Measurements from ENCODE around the gene ZSWIM7. TPM values are rescaled to one million over a fixed set of nuclear protein-coding genes. Genes with fewer than 3 reads are reported as not detected.

Gene ZSWIM7
- total RNA-seq, 1 experiment from 2014 or later, result 41.3 TPM

- Mint-ChIP-seq H3K27ac (no peak overlapping the region), H3K4me3 (no peak overlapping the region), H3K36me3 (peaks cover 72% of the 10 kb centered on the region), H3K27me3 (ENCODE audit: low read depth) (no peaks in the 10 kb centered on the region), H3K9me3 (peaks cover 4% of the 10 kb centered on the region; the same call in 1 of the 2 replicates), H3K4me1 (peaks cover 26% of the 10 kb centered on the region)
- no peak for ATAC-seq
- ChIA-PET POLR2A (no interaction called here), CTCF (no interaction called here)
- TF ChIP-seq ZNF121 (CRISPR knock-in tag; IDR thresholded peaks at IDR 0.05) (peak; percentile 66; the same call in 1 of the 2 replicates), GTF2I (CRISPR knock-in tag; conservative IDR thresholded peaks at IDR 0.05) (no peak)
- no peak for DNase-seq (ENCODE audit: low spot score)
Measured at GRCh38 chr17:16040710-16041251, 41.3 kb upstream of the ZSWIM7 start.

DNA sequence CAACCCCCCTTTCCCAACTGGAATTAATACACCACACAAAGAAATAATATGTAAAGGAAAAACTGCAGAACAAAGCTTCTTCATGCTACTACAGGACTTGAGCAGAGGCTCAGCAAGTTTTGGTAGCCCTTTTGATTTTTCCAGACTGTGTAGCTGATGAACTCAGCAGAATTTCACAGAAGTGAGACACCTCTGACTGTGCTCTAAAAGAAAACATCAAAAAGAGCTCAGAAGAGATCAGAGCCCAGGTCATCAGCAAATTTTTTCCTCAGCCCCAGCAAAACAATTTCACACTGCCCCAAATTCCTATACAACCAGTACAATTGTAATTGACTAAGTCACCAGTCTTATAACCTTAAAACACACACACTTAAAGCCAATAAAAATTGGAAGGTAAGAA, 38.1 kb upstream of the ZSWIM7 start:
- peak overlapping the region; percentile 30 for H3K27ac Mint-ChIP-seq
- no peaks in the 10 kb centered on the region for H3K27me3 Mint-ChIP-seq (ENCODE audit: low read depth)

More for the DNA sequence above, 38.1 kb upstream of the ZSWIM7 start:
- TF ChIP-seq, protein P1, sequence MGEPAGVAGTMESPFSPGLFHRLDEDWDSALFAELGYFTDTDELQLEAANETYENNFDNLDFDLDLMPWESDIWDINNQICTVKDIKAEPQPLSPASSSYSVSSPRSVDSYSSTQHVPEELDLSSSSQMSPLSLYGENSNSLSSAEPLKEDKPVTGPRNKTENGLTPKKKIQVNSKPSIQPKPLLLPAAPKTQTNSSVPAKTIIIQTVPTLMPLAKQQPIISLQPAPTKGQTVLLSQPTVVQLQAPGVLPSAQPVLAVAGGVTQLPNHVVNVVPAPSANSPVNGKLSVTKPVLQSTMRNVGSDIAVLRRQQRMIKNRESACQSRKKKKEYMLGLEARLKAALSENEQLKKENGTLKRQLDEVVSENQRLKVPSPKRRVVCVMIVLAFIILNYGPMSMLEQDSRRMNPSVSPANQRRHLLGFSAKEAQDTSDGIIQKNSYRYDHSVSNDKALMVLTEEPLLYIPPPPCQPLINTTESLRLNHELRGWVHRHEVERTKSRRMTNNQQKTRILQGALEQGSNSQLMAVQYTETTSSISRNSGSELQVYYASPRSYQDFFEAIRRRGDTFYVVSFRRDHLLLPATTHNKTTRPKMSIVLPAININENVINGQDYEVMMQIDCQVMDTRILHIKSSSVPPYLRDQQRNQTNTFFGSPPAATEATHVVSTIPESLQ (CRISPR knock-in tag; IDR thresholded peaks at IDR 0.05), result no peak
- TF ChIP-seq, protein P2, sequence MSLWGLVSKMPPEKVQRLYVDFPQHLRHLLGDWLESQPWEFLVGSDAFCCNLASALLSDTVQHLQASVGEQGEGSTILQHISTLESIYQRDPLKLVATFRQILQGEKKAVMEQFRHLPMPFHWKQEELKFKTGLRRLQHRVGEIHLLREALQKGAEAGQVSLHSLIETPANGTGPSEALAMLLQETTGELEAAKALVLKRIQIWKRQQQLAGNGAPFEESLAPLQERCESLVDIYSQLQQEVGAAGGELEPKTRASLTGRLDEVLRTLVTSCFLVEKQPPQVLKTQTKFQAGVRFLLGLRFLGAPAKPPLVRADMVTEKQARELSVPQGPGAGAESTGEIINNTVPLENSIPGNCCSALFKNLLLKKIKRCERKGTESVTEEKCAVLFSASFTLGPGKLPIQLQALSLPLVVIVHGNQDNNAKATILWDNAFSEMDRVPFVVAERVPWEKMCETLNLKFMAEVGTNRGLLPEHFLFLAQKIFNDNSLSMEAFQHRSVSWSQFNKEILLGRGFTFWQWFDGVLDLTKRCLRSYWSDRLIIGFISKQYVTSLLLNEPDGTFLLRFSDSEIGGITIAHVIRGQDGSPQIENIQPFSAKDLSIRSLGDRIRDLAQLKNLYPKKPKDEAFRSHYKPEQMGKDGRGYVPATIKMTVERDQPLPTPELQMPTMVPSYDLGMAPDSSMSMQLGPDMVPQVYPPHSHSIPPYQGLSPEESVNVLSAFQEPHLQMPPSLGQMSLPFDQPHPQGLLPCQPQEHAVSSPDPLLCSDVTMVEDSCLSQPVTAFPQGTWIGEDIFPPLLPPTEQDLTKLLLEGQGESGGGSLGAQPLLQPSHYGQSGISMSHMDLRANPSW (CRISPR knock-in tag; conservative IDR thresholded peaks at IDR 0.05; ENCODE audit: low read depth), result no peak
- no peak for TF ChIP-seq ELF4 (CRISPR knock-in tag; IDR thresholded peaks at IDR 0.05; ENCODE audit: low read depth)
- TF ChIP-seq TEAD4 (CRISPR knock-in tag; IDR thresholded peaks at IDR 0.05), result no peak
- no peak for TF ChIP-seq ZNF232 (CRISPR knock-in tag; IDR thresholded peaks at IDR 0.05)
- TF ChIP-seq ZNF121 (CRISPR knock-in tag; IDR thresholded peaks at IDR 0.05), result no peak
- no peak for TF ChIP-seq ZNF416 (CRISPR knock-in tag; IDR thresholded peaks at IDR 0.05)
- TF ChIP-seq, protein P3, sequence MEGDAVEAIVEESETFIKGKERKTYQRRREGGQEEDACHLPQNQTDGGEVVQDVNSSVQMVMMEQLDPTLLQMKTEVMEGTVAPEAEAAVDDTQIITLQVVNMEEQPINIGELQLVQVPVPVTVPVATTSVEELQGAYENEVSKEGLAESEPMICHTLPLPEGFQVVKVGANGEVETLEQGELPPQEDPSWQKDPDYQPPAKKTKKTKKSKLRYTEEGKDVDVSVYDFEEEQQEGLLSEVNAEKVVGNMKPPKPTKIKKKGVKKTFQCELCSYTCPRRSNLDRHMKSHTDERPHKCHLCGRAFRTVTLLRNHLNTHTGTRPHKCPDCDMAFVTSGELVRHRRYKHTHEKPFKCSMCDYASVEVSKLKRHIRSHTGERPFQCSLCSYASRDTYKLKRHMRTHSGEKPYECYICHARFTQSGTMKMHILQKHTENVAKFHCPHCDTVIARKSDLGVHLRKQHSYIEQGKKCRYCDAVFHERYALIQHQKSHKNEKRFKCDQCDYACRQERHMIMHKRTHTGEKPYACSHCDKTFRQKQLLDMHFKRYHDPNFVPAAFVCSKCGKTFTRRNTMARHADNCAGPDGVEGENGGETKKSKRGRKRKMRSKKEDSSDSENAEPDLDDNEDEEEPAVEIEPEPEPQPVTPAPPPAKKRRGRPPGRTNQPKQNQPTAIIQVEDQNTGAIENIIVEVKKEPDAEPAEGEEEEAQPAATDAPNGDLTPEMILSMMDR (IDR thresholded peaks at IDR 0.05), result no peak
- no peak for TF ChIP-seq NR1H2 (CRISPR knock-in tag; IDR thresholded peaks at IDR 0.05)
- TF ChIP-seq JAZF1 (CRISPR knock-in tag; IDR thresholded peaks at IDR 0.05), result no peak
- TF ChIP-seq ZNF532 (CRISPR knock-in tag; IDR thresholded peaks at IDR 0.05; ENCODE audit: borderline replicate concordance), result no peak
- no peak for TF ChIP-seq RORB (CRISPR knock-in tag; IDR thresholded peaks at IDR 0.05)
- no peak for TF ChIP-seq USF1 (CRISPR knock-in tag; IDR thresholded peaks at IDR 0.05)
- no peak for TF ChIP-seq SMAD3 (CRISPR knock-in tag; IDR thresholded peaks at IDR 0.05; ENCODE audit: borderline replicate concordance)
- H3K4me1 Mint-ChIP-seq, result peaks cover 14% of the 10 kb centered on the region
- ATAC-seq (no peak), DNase-seq (ENCODE audit: low spot score) (no peak)
- CTCF ChIA-PET, result no interaction called here
- peaks cover 5% of the 10 kb centered on the region; the same call in 1 of the 2 replicates for H3K9me3 Mint-ChIP-seq
- POLR2A ChIA-PET, result no interaction called here
- no peak overlapping the region for H3K4me3 Mint-ChIP-seq
- peaks cover 75% of the 10 kb centered on the region for H3K36me3 Mint-ChIP-seq

All from WTC11 (cell line).